Lower lobe of right lung (tissue), 2 donors: ENCODE results near the gene PARVG. TPM values are rescaled to one million over a fixed set of nuclear protein-coding genes. Genes with fewer than 3 reads are reported as not detected.

Experiments used
- ATAC-seq, 2 donors: fragments of 200-7000 bp; cut with Tn5 transposase; one replicate each; pipeline ENCODE4 v1.9.1; 2020 to 2022; ENCODE audit warnings: mild to moderate bottlenecking in 2 of 2, moderate library complexity in 2 of 2
- DNase-seq: peaks from one replicate; pipeline ENCODE4 v3.0.0-alpha.2; 2020
- H3K27ac ChIP-seq: fragments of 200-600 bp; one replicate; pipeline ENCODE4 v1.8.0; 2022
- H3K27me3 ChIP-seq: fragments of 200-600 bp; one replicate; pipeline ENCODE4 v1.8.0; 2022; ENCODE audit warnings: low read depth
- H3K36me3 ChIP-seq: fragments of 200-600 bp; one replicate; pipeline ENCODE4 v1.8.0; 2022; ENCODE audit warnings: mild to moderate bottlenecking
- H3K4me1 ChIP-seq: fragments of 200-600 bp; one replicate; pipeline ENCODE4 v1.8.0; 2022
- H3K4me3 ChIP-seq: fragments of 200-600 bp; one replicate; pipeline ENCODE4 v1.8.0; 2022; ENCODE audit warnings: mild to moderate bottlenecking
- H3K9me3 ChIP-seq: fragments of 200-600 bp; one replicate; pipeline ENCODE4 v1.8.0; 2022
- intact Hi-C: fragments of 100-400 bp; cut with DNase I; formaldehyde crosslinking; loops from one replicate; pipeline ENCODE4 v1.11.0; 2022
- total RNA-seq: library from RNA; stranded (reverse); fragmentation: NEBNext Ultra II Directional; extraction: Animal tissue kit (Norgen Biotek cat#: 25700); gene quantifications from one replicate; pipeline ENCODE4 v1.2.1, GENCODE V29; 2021
- TF ChIP-seq, protein P1 (sequence below): fragments of 200-600 bp; IDR thresholded peaks from one replicate; pipeline ENCODE4 v1.8.0; 2022; ENCODE audit warnings: antibody characterized with exemption, mild to moderate bottlenecking
- donor health status: DM: no; HTN: yes; CAD: no; lungs with severe emphysema.

The PARVG gene
- total RNA-seq, 1 donor from 2014 or later = 96.2 TPM

DNA sequence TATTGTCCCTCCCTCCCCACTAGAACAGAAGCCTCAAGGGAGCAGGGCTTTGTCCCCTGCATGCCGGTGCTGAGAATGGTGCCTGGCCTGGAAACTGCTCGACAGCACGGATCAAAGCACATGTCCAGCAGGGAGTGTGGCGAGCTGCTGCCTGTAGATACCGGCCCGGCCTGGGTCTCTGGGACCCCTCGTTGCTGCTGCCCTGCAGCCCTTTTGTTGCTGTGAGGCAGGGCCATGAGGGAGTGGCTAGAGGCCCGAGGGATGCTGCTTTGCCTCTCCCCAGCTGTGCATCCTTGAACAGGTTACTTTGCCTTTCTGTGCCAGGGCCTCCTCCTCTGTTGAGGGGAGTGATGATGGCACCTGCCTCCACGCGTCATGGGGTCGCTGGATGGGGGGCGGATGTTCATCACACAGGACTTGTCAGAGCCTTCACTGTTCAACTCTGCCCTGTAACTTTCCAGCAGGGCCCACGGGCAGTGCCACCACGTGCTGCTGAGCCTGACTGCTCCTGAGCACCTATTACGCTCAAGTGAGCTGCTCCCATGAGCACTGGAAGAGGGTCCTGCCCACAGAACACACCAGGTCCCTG is 15.3 kb upstream of the PARVG start:
- TF ChIP-seq, protein P1, sequence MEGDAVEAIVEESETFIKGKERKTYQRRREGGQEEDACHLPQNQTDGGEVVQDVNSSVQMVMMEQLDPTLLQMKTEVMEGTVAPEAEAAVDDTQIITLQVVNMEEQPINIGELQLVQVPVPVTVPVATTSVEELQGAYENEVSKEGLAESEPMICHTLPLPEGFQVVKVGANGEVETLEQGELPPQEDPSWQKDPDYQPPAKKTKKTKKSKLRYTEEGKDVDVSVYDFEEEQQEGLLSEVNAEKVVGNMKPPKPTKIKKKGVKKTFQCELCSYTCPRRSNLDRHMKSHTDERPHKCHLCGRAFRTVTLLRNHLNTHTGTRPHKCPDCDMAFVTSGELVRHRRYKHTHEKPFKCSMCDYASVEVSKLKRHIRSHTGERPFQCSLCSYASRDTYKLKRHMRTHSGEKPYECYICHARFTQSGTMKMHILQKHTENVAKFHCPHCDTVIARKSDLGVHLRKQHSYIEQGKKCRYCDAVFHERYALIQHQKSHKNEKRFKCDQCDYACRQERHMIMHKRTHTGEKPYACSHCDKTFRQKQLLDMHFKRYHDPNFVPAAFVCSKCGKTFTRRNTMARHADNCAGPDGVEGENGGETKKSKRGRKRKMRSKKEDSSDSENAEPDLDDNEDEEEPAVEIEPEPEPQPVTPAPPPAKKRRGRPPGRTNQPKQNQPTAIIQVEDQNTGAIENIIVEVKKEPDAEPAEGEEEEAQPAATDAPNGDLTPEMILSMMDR = no peak

DNA sequence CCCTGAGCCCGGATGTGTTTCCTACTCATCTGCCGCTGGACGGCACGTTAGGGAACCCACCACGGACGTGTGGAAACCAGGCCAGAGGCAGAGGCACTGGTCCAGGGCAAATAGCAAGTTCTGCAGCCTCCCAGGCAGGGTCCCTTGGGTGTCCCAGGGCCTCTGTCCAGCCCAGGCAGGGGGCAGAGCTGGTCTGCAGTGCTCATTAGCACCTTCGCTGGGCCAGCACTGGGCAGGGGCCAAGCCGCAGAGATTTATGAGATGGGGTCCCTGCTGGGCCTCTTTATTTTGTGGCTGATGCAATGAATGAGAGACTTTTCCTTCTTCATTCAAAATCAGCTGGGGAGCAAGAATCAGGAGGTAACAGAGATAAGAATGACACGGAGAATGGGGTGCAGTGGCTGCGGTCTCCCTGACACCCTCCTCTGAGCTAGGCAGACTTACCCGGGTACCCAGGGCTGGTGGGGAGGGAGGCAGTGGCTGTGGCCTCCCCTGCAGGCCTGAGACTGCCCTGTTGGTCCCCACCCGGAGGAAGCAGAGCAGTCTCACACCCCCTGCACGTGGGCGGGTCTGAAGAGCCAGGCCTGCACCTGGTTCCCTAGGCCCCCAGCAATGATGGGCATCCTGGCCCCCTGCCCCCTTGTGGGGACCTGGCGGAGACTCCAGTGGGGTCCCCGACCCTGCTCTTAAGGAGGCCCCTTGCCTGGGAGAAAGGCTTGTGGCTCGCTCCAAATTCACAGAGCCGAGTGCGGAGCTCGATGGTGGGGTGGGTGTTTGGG is 14.0 kb upstream of the PARVG start:
- no peak for DNase-seq
- H3K27ac ChIP-seq = no peak overlapping the region
- TF ChIP-seq, protein P1 = no peak
- ATAC-seq = no peak
- H3K27me3 ChIP-seq = no peaks in the 10 kb centered on the region
- no peaks in the 10 kb centered on the region for H3K4me1 ChIP-seq
- intact Hi-C loops = no loop called here
- H3K36me3 ChIP-seq = peaks cover 18% of the 10 kb centered on the region
- H3K9me3 ChIP-seq = no peaks in the 10 kb centered on the region
- no peak overlapping the region for H3K4me3 ChIP-seq

More for the DNA sequence above, 15.3 kb upstream of the PARVG start:
- ATAC-seq (no peak), DNase-seq (no peak)
- intact Hi-C loops = no loop called here
- no peak overlapping the region for H3K4me3 ChIP-seq
- no peaks in the 10 kb centered on the region for H3K9me3 ChIP-seq
- H3K36me3 ChIP-seq = peaks cover 18% of the 10 kb centered on the region
- H3K27ac ChIP-seq = no peak overlapping the region
- no peaks in the 10 kb centered on the region for H3K27me3 ChIP-seq
- no peaks in the 10 kb centered on the region for H3K4me1 ChIP-seq

DNA sequence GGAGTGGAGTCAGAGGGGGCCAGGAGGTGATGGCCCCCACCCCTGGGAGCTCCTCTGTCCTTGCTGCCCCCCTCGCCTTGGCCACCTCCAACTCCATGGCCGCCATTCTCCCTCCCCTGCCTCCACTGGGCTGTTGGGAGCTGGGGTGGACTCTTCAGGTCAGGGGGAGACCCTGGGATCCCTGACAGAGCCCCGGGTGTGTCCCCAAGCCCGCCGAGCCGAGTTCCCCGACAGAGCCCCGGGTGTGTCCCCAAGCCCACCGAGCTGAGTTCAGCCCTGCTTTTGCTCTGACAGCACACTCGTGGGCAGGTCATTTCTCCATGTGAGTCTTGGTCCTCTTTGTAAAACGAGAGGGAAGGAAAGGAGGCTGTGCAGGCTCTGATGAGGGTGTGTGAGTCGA is 13.2 kb upstream of the PARVG start:
- DNase-seq (no peak), ATAC-seq (no peak)
- H3K4me3 ChIP-seq = no peak overlapping the region
- H3K27ac ChIP-seq = no peak overlapping the region
- H3K9me3 ChIP-seq = no peaks in the 10 kb centered on the region
- H3K36me3 ChIP-seq = peaks cover 18% of the 10 kb centered on the region
- TF ChIP-seq, protein P1 = no peak
- intact Hi-C loops = no loop called here
- H3K27me3 ChIP-seq = no peaks in the 10 kb centered on the region
- no peaks in the 10 kb centered on the region for H3K4me1 ChIP-seq

DNA sequence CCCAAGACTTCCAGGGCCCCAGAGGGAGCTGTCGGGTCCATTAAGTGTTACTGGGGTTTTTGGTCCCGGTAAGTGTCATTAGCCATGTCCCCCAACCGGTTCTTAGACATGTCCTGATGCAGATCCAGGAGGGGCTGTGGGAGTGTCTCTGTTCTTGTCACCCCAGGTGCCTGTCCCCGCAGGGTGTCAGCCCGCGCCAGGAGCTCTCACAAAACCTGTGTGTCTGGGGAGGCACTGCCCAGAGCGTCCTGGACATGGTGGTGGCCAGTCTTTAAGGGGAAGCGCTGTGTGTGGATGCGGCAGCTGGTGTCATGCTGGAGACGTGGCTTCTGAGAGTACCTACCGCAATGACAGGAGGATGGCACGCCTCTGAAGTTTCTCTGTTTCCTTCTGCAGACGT is 12.5 kb upstream of the PARVG start:
- TF ChIP-seq, protein P1 = no peak
- Histone ChIP-seq H3K27me3 (no peaks in the 10 kb centered on the region), H3K4me1 (no peaks in the 10 kb centered on the region), H3K4me3 (no peak overlapping the region), H3K36me3 (peaks cover 18% of the 10 kb centered on the region), H3K27ac (no peak overlapping the region), H3K9me3 (no peaks in the 10 kb centered on the region)
- ATAC-seq (no peak), DNase-seq (no peak)
- intact Hi-C loops = no loop called here

DNA sequence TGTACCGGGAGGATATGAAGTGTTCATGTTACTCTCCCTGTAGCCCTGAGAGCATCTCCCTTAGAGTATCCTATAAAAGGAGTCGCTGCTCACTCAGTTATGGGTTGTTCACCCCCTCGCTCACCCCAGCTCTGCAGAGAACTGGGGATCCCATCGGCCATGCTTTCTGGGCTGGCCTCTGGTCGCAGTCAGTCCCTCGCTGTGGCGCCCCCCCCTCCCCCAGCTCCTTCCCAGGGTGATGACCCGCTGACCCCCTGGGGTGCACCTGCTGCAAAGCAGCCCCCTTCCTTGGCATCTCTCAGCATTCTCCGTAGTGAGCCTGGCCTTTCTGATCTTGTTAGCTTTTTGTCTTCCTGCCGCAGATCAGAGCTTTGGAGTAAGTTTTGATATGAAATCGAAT is 10.3 kb upstream of the PARVG start:
- H3K27ac ChIP-seq = no peak overlapping the region
- ATAC-seq (no peak), DNase-seq (no peak)
- no peaks in the 10 kb centered on the region for H3K27me3 ChIP-seq
- intact Hi-C loops = no loop called here
- TF ChIP-seq, protein P1 = no peak
- no peak overlapping the region for H3K4me3 ChIP-seq
- no peaks in the 10 kb centered on the region for H3K9me3 ChIP-seq
- peaks cover 18% of the 10 kb centered on the region for H3K36me3 ChIP-seq
- no peaks in the 10 kb centered on the region for H3K4me1 ChIP-seq
